GM23338 (cell line): ENCODE measurements around the gene SLC43A2. TPM values are rescaled to one million over a fixed set of nuclear protein-coding genes. Genes with fewer than 3 reads are reported as not detected.
A peak's percentile ranks its signal among the peaks of the same experiment; 100 is the strongest.

ENCODE experiments used
- ATAC-seq: fragments of 200-7000 bp; cut with Tn5 transposase; 3 replicates; pipeline ENCODE4 v1.9.1; 2020
- DNase-seq: peaks from one replicate; pipeline ENCODE4 v3.0.0-alpha.2; 2015; ENCODE audit warnings: low spot score
- H2AFZ ChIP-seq: fragments of 200-600 bp; sonication (generic); 2 replicates; pipeline ENCODE4 v1.8.0; 2016; ENCODE audit warnings: antibody characterized with exemption, mild to moderate bottlenecking, moderate library complexity
- H3F3A ChIP-seq: fragments of 200-600 bp; sonication (generic); replicated peaks from 2 replicates; pipeline ENCODE4 v1.8.0; 2017; ENCODE audit warnings: antibody characterized with exemption, mixed run types, low read depth
- H3K27ac ChIP-seq: fragments of 200-600 bp; sonication (generic); 2 replicates; pipeline ENCODE4 v1.6.1; 2016; ENCODE audit warnings: low read depth
- H3K27me3 ChIP-seq: fragments of 200-600 bp; sonication (generic); 2 replicates; pipeline ENCODE4 v1.8.0; 2016; ENCODE audit warnings: mild to moderate bottlenecking, mixed run types, moderate library complexity; ENCODE audit not compliant: insufficient read depth
- H3K36me3 ChIP-seq: fragments of 200-600 bp; sonication (generic); 2 replicates; pipeline ENCODE4 v1.8.0; 2016; ENCODE audit warnings: mild to moderate bottlenecking; ENCODE audit not compliant: insufficient read depth
- H3K4me1 ChIP-seq: fragments of 200-600 bp; sonication (generic); 2 replicates; pipeline ENCODE4 v1.8.0; 2016; ENCODE audit warnings: mild to moderate bottlenecking, moderate library complexity; ENCODE audit not compliant: insufficient read depth
- H3K4me2 ChIP-seq: fragments of 200-600 bp; sonication (generic); 2 replicates; pipeline ENCODE4 v1.7.1; 2017; ENCODE audit warnings: mixed run types
- H3K4me3 ChIP-seq: fragments of 200-600 bp; sonication (generic); 2 replicates; pipeline ENCODE4 v1.6.1; 2016; ENCODE audit warnings: mixed run types
- H3K79me2 ChIP-seq: fragments of 200-600 bp; sonication (generic); replicated peaks from 2 replicates; pipeline ENCODE4 v1.8.0; 2017; ENCODE audit warnings: mild to moderate bottlenecking; ENCODE audit not compliant: insufficient read depth
- H3K9me2 ChIP-seq: fragments of 200-600 bp; sonication (generic); 2 replicates; pipeline ENCODE4 v1.8.0; 2017; ENCODE audit not compliant: insufficient read depth
- H4K20me1 ChIP-seq: fragments of 200-600 bp; sonication (generic); replicated peaks from 2 replicates; pipeline ENCODE4 v1.8.0; 2017; ENCODE audit warnings: mild to moderate bottlenecking; ENCODE audit not compliant: insufficient read depth
- H3K27ac Mint-ChIP-seq: 2 replicates; pipeline ENCODE4 v1.8.0; 2020; ENCODE audit warnings: inconsistent platforms, mild to moderate bottlenecking, moderate library complexity, mixed read lengths
- H3K27me3 Mint-ChIP-seq: 3 replicates; pipeline ENCODE4 v1.8.0; 2022; ENCODE audit warnings: low read depth, mild to moderate bottlenecking, moderate library complexity, mixed read lengths, inconsistent platforms; ENCODE audit not compliant: insufficient read depth, poor library complexity
- H3K36me3 Mint-ChIP-seq: 3 replicates; pipeline ENCODE4 v1.8.0; 2021; ENCODE audit warnings: low read depth, mild to moderate bottlenecking, inconsistent platforms, moderate library complexity, mixed read lengths
- H3K4me1 Mint-ChIP-seq: 3 replicates; pipeline ENCODE4 v1.8.0; 2020; ENCODE audit warnings: mild to moderate bottlenecking, inconsistent platforms, mixed read lengths
- H3K4me3 Mint-ChIP-seq: 3 replicates; pipeline ENCODE4 v1.8.0; 2021; ENCODE audit warnings: moderate library complexity, mild to moderate bottlenecking, inconsistent platforms, mixed read lengths
- H3K9me3 Mint-ChIP-seq: 3 replicates; pipeline ENCODE4 v1.8.0; 2020; ENCODE audit warnings: moderate library complexity, mild to moderate bottlenecking, inconsistent platforms, mixed read lengths
- CREB1 ChIP-seq: fragments of 250-450 bp; sonication (Bioruptor Pico); IDR thresholded peaks from 2 replicates; pipeline ENCODE4 v1.5.0; 2020; ENCODE audit warnings: low read depth, mild to moderate bottlenecking, moderate library complexity
- CTCF ChIP-seq, 2 experiments: fragments of 200-600 bp in 1 of 2; sonication (generic) in 1 of 2; conservative IDR thresholded peaks; 2 replicates each; pipeline versions ENCODE4 v1.5.1 to v1.6.1; 2016 to 2017; ENCODE audit warnings: antibody characterized with exemption in 2 of 2, low read depth in 2 of 2, mild to moderate bottlenecking in 2 of 2, moderate library complexity in 1 of 2
- ETS1 ChIP-seq: IDR thresholded peaks from 2 replicates; pipeline ENCODE4 v1.6.1; 2016; ENCODE audit warnings: antibody characterized with exemption
- EZH2 ChIP-seq: fragments of 200-600 bp; sonication (generic); IDR thresholded peaks from one replicate; pipeline ENCODE4 v1.8.0; 2017; ENCODE audit warnings: antibody characterized with exemption, mild to moderate bottlenecking, low read depth; ENCODE audit not compliant: unreplicated experiment
- EZH2phosphoT487 ChIP-seq: fragments of 200-600 bp; sonication (generic); IDR thresholded peaks from one replicate; pipeline ENCODE4 v1.8.1; 2018; ENCODE audit warnings: antibody characterized with exemption; ENCODE audit not compliant: unreplicated experiment
- JUNB ChIP-seq: IDR thresholded peaks from one replicate; pipeline ENCODE4 v1.6.1; 2016; ENCODE audit warnings: antibody characterized with exemption; ENCODE audit not compliant: unreplicated experiment
- NANOG ChIP-seq: IDR thresholded peaks from 2 replicates; pipeline ENCODE4 v1.6.1; 2016; ENCODE audit warnings: antibody characterized with exemption, borderline replicate concordance
- POLR2AphosphoS5 ChIP-seq: IDR thresholded peaks from 2 replicates; pipeline ENCODE4 v1.6.1; 2016; ENCODE audit warnings: antibody characterized with exemption, low read depth
- REST ChIP-seq: IDR thresholded peaks from one replicate; pipeline ENCODE4 v1.6.1; 2018; ENCODE audit warnings: antibody characterized with exemption; ENCODE audit not compliant: unreplicated experiment
- STAT1 ChIP-seq: IDR thresholded peaks from one replicate; pipeline ENCODE4 v1.6.1; 2016; ENCODE audit warnings: antibody characterized with exemption; ENCODE audit not compliant: unreplicated experiment
- ZNF114 ChIP-seq: fragments of 250-450 bp; sonication (Bioruptor Pico); IDR thresholded peaks from 2 replicates; pipeline ENCODE4 v1.5.0; 2020; ENCODE audit warnings: mild to moderate bottlenecking, moderate library complexity
- ZNF331 ChIP-seq: fragments of 250-450 bp; sonication (Bioruptor Pico); IDR thresholded peaks from 2 replicates; pipeline ENCODE4 v1.5.0; 2020; ENCODE audit warnings: low read depth, mild to moderate bottlenecking, moderate library complexity
- ZNF462 ChIP-seq: fragments of 250-450 bp; sonication (Bioruptor Pico); IDR thresholded peaks from 2 replicates; pipeline ENCODE4 v1.5.0; 2020; ENCODE audit warnings: mild to moderate bottlenecking, moderate library complexity
- polyA plus RNA-seq: library from polyadenylated mRNA; unstranded; fragments of >200 nt; fragmentation: Nextera tagmentation; extraction: Ambion mirVana; gene quantifications from 2 replicates; pipeline ENCODE4 v1.2.1, GENCODE V29; 2016
- total RNA-seq: library from RNA; depleted of rRNA; stranded (reverse); fragments of >200 nt; shearing (Covaris generic); gene quantifications from 2 replicates; pipeline ENCODE4 v1.2.3, GENCODE V29; 2014

SLC43A2 gene
- total and polyA plus RNA-seq, 2 experiments from 2014 or later = 2.2 to 9.8 TPM

- Mint-ChIP-seq H3K36me3 (peaks cover 29% of the 10 kb centered on the region), H3K27ac (no peak overlapping the region), H3K4me1 (peaks cover 33% of the 10 kb centered on the region), H3K9me3 (no peaks in the 10 kb centered on the region; the same call in 2 of the 3 replicates), H3K27me3 (peaks cover 32% of the 10 kb centered on the region), H3K4me3 (peak overlapping the region; percentile 73)
- Histone ChIP-seq H3K36me3 (peaks cover 23% of the 10 kb centered on the region), H2AFZ (peak overlapping the region; percentile 98), H3F3A (peaks cover 45% of the 10 kb centered on the region), H3K4me1 (peaks cover 24% of the 10 kb centered on the region), H3K9me2 (no peaks in the 10 kb centered on the region), H3K27ac (no peak overlapping the region), H3K27me3 (peaks cover 6% of the 10 kb centered on the region), H3K79me2 (no peaks in the 10 kb centered on the region), H3K4me3 (peak overlapping the region; percentile 75), H4K20me1 (peaks cover 10% of the 10 kb centered on the region; the same call in 1 of the 2 replicates), H3K4me2 (peak overlapping the region; percentile 82)
- ATAC-seq (peak; percentile 61), DNase-seq (peak; percentile 83)
- TF ChIP-seq CREB1 = no peak
- TF ChIP-seq ZNF114 (CRISPR knock-in tag) = no peak
- TF ChIP-seq EZH2 = no peak
- no peak for TF ChIP-seq STAT1
- no peak for TF ChIP-seq ZNF331 (CRISPR knock-in tag)
- TF ChIP-seq POLR2AphosphoS5 = no peak
- no peak for TF ChIP-seq REST
- no peak for TF ChIP-seq JUNB
- TF ChIP-seq NANOG = no peak
- no peak for TF ChIP-seq ZNF462 (CRISPR knock-in tag)
- TF ChIP-seq ETS1 = peak; percentile 25; the same call in 1 of the 2 replicates
- TF ChIP-seq CTCF (conservative IDR thresholded peaks at IDR 0.05; ENCODE audit: low read depth in 2 of 2) = peak; percentile 47 to 74
- TF ChIP-seq EZH2phosphoT487 = no peak
Observed at GRCh38 chr17:1648173-1648962, 19.7 kb upstream of the SLC43A2 start.
